Ovary (tissue), 3 donors: ENCODE results near the gene FBXL15.

Experiments used
- CTCF ChIP-seq, 3 donors: fragments of 450-650 bp in 2 of 3; fragments of 200-600 bp in 1 of 3; IDR thresholded peaks; one replicate each; pipeline versions ENCODE4 v1.5.1 to v1.8.0; 2016 to 2022; ENCODE audit warnings: antibody characterized with exemption in 3 of 3, mild to moderate bottlenecking in 1 of 3
- EP300 ChIP-seq: sonication (generic); formaldehyde crosslinking; IDR thresholded peaks from one replicate; pipeline ENCODE4 v1.6.1; 2017; ENCODE audit warnings: antibody characterized with exemption
- donor health status: DM: no; HTN: no; CAD: no.

DNA sequence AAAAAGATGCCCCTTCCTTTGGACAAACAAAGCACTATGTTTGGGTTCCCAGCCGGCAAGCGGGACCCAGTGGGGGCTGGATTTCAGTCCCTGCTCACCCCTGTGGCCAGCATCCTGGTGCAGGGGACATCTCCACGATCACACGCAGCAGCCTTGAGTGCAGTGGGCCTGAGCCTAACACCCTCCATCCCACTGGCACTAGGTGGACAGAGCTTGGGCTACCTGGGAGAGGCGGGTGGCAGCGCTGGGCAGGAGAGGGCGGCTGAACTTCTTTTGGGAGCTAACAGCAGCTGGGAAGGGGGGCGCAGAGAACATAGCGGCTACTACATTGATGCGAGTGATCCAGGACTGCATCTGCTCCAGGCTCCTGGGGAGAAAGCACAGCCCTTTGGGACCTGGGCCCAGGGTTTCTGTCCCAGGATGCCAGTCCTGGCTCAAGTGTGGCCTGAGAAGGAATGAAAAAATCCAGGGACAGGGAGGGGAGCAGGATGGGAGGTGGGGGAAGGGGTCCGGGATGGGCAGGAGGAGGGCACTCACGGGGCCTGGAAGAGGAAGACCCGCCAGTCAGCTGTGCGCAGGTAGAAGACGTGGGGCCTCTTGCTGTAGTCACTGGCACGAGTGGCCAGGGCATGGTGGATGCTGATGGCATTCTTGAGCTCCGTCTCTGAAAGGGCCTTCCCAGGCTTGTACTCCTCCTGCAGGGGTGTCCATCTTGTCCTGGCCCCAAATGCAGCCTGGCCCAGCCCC, 16.1 kb upstream of the FBXL15 start:
- no peak for TF ChIP-seq CTCF (IDR thresholded peaks at IDR 0.05)
- no peak for TF ChIP-seq EP300
